Endothelial cell of hepatic sinusoid (primary cell): ENCODE data around the gene PAK4.
"Not testable (repeated sequence)": the region's sequence is repeated elsewhere in the genome, so short reads cannot be mapped to it uniquely, and the experiment has no call there.

Experiments used
- in situ Hi-C: cut with HindIII; loops from 2 replicates; pipeline ENCODE4 v1.10.0; 2017; ENCODE audit warnings: low sequenced_read_pairs

PAK4 gene

DNA sequence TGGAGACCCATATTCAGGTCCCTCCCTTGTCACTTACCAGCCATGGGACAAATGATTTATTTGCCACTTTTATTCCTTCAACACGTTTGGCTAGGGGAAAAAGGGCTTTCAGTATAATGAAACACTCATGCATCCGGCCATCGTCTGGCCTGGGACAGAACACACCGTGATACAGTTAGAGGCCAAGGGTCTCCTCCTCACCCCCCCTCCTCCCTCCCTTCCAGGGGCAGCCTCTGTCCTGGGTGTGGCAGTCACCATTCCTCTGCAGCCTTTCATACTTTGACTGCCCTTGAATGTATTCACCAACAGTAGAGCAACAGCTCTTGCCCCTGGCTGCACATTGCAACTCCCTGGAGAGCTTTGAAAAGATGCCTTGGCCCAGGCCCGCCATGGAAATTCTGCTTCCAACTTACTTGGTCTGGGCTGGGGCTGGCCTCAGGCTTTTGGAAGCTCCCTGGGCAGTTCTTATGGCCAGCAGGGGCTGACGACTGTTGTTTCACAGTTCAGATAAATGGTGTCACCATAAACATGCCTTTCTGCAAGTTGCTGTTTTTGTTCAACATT is 3.0 kb downstream of the PAK4 start:
- in situ Hi-C loops: no loop called here

DNA sequence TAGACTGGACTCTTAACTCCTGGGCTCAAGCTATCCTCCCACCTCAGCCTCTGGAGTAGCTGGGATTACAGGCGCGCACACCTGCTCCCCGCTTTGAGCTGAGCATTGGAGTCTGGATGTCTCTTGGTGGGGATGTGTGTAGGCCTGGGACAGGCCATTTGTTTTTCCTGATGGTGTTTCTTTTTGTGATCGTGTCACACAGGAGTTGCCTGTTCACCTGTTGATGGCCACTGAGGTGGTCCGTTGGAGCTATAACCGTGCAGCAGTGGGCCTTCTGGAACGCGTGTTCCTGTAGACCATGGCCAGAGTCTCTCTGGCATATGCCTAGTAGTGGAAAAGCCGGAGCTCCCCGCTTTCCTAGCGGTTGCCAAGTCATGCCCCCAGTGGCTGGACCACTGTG is 3.5 kb downstream of the PAK4 start:
- in situ Hi-C loops: no loop called here

GRCh38 chr19:39130337-39131254 is 5.0 kb downstream of the PAK4 start:
- in situ Hi-C loops: no loop called here

- in situ Hi-C loops: no loop called here
Observed at GRCh38 chr19:39131255-39131755, 5.7 kb downstream of the PAK4 start.

- in situ Hi-C loops: no loop called here
Observed at GRCh38 chr19:39132344-39132969, 6.9 kb downstream of the PAK4 start.

GRCh38 chr19:39133431-39134270 is 8.1 kb downstream of the PAK4 start:
- in situ Hi-C loops: no loop called here

DNA sequence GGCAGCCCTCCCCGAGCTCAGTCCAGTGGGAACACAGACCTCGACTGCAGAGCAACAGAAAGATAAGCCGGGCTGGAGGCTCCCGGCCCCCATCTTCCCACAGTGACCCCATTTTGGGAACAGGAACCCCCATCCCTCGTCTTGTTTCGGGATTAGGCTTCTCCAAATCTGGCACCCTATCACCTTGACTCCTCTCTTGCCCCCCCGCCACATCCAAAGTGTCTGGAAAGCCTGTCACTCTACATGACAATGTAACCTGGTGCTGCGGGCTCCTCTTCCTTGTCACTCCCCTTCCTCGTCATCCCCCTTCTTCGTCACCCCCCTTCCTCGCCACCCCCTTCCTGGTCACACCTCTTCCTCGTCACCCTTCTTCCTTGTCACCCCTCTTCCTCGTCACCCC is 10.1 kb downstream of the PAK4 start:
- in situ Hi-C loops: no loop called here

DNA sequence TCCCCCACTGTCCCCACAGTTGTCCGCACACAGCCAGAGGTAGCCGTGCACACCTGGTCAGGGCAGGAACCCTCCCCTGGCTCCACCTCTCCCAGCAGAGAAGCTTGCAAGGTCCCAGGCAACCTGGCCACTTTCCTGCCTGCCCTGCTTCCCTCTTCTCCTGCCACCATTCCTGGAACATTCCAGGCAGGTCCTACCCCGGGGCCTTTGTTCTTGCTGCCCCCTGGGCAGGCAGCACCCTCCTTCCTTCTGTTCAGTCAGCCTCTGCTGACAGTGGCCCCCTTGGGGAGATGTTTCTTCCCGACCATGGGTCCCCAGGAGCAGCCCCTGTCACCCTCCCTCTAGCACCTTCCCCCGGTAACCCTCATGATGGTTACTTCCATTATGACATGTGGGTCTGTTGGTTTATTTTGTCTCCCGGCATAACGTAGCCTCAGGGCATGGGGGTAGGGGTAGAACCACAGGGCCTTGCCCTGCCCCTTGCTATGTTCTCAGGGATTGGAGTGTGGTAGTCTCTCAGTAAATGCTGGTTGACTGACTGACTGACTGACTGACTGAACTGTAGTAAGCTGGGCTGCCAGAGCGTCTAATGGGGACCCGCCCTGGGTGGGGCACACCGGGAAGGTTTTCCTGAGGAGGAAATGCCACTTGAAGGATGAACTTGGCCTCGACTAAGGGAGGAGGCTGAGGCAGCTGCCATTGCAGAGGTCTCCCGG is 10.8 kb downstream of the PAK4 start:
- in situ Hi-C loops: no loop called here

- in situ Hi-C loops: no loop called here
Observed at GRCh38 chr19:39137131-39137530, 11.5 kb downstream of the PAK4 start.

DNA sequence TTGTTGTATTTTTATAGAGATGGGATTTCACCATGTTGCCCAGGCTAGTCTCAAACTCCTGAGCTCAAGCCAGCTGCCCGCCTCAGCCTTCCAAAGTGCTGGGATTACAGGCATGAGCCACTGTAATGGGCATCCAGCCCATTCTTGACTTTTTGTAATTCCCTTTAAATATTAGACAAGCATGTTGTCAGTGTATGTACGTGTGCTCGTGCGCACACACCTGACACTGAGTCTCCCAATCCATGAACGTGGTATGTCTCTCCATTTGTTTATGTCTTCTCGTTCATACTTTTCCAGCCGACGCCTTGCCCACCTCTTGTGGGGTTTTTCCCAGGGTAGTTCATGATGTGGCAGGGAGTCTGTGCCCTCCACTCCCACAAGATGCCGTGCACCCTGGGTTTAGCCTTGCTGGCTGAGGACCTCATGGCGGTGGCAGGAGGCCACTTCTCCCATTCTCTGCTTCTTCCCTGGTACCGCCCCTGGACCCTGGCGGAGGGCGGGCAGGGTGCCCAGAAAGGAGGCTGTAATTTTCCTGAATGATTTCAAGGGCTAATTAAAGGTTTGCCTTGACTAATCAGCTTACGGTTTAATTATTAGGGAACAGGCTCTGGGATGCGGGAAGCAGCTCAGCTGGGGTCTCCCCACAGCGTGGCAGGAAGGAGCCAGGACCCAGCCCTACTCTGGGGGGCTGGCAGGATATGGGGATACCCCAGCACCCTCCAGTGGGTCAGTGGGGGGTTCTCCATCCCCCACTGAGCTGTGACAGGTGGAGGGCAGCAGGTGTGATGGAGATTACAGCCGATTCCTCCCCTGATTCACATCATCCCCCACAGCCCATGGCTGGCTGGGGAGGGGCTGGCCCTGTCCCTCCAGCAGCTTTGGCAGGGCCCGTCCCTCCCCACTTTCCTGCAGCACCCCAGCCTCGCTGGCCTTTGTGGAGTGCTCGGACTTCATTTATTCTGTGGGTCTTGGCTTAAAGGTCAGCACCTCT is 12.9 kb downstream of the PAK4 start:
- in situ Hi-C loops: no loop called here

GRCh38 chr19:39139305-39139874 is 13.8 kb downstream of the PAK4 start:
- in situ Hi-C loops: no loop called here

DNA sequence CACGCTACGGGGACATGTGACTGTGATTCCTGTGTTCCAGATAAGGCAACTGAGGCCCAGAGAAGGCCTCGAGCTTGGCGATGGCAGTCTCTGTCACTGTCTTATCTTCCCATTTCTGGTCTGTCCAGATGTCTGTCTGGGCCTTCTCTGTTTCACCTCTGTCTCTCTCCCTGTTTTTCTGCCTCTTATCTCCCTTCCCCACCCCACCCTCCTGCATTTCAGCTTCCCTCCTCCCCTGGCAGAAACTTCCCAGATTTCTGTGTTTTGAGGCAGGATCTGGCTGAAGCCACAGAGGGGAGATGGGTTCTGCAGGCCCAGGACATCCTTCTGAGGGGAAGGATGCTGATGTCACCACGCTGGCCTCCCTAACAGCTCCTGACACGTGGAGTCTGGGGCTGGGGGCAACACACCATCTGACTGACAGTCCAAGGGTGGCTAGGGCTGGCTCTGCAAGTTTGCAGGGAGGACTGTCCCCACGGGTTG is 14.4 kb downstream of the PAK4 start:
- in situ Hi-C loops: no loop called here

DNA sequence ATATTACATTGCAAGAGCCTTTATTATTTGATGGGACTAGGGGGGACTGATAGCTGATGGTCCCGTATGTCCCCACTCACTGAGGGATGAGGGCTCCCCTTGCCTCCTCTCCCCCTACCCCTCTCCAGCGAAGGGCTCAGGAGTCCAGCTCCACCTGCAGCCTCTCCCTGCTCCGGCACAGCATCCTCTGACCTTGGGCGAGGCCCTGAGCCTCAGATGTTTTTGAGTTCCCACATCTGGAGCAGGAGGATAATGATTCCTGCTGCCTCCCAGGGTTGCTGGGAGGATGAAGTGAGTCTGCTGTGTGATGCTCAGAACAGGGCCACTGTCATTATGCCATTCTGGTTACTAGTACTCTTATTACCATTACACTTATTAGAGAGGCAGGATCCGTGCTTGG is 15.0 kb downstream of the PAK4 start:
- in situ Hi-C loops: no loop called here

DNA sequence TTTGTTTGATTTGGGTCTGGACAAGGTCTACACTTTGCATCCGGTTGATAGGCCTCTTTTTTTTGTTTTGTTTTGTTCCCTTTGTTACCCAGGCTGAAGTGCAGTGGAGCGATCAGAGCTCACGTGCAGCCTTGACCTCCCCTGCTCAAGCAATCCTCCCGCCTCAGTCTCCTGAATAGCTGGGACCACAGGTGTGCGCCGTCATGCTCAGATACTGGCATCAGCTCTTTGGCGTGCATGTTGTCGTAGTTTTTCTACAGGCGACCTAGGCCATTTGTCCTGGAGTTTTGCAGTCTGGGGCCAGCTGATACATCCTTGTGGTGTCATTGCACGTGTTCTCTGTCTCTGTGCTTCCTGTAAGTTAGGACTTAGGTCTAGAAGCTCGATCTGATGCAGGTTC is 16.3 kb downstream of the PAK4 start:
- in situ Hi-C loops: no loop called here

DNA sequence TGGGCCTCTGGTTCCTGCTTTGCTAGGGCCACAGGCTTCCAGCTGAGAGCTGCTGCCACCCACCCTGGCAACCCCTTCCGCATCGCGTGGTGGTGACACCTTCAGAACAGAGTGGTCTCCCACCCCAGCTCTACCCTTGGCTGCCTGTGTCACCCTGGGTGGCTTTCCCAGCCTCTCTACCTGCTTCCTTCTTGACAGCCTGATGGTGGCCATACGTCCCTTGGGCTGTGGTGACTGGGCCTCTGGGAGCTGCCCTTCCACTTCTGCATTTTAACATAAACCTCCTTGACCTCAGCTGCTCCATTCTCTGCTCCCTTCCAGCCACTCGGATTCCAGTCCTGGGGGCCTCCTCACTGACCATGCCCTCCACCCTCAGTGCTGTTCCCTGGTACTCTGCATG is 17.0 kb downstream of the PAK4 start:
- in situ Hi-C loops: no loop called here

- in situ Hi-C loops: not testable (repeated sequence)
Observed at GRCh38 chr19:39143757-39144289, 18.2 kb downstream of the PAK4 start.

DNA sequence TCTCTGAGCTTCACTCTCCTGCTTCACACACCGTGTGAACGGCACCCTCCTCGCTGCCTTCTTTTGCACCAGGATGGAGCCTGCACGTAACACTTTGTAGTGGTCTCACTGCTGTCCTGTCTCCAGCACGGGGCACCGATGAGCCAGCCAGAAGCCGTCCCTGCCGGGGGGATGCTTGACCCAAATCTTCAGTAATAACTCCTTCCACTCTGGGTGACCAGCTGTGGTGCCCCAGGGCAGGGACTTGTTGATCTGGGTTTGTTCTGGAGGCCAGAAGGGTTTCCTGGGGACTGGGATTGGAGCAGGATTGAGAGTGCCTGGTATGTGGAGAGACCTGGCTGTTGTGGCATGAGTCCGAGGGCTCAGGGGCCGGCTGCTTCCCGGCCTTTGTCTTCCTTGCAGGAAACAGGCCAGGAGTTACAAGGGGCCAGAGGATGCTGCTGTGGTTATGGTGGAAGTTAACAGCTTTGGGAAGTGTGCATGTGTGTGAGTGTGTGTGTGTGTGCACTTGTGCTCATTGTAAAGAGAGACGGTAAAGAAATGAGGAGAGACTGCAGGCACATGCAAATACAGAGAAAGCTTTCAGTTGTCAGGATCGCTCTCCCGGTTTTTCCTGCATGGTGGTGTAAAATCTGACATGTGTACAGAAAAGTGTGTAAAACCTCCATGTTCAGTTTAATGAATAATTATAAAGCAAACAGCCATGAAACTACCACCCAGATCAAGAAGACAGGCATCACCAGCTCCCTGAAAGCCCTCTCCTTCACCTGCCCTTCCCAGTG is 18.9 kb downstream of the PAK4 start:
- in situ Hi-C loops: no loop called here
